ENCODE data around the gene STUM.
"Not testable (repeated sequence)": the region's sequence is repeated elsewhere in the genome, so short reads cannot be mapped to it uniquely, and the experiment has no call there.

STUM gene

GRCh38 chr1:226598955-226599354, 50.4 kb downstream of the STUM start:
- DNase-seq; in situ Hi-C loops (cut with MboI; ENCODE audit: low pct_unique_long_range_greater_than_20kb, low sequenced_read_pairs): not testable (repeated sequence)

- DNase-seq = no peak
- in situ Hi-C loops (cut with MboI; ENCODE audit: low pct_unique_long_range_greater_than_20kb, low sequenced_read_pairs) = loop anchor here (25.0 kb wide), 1 partner anchor 838 kb away; no protein-coding TSS in a partner anchor
Measured at GRCh38 chr1:226599636-226600238, 51.2 kb downstream of the STUM start.

GRCh38 chr1:226600254-226600653, 51.7 kb downstream of the STUM start:
- DNase-seq = no peak
- in situ Hi-C loops (cut with MboI; ENCODE audit: low pct_unique_long_range_greater_than_20kb, low sequenced_read_pairs) = loop anchor here (25.0 kb wide), 1 partner anchor 837 kb away; no protein-coding TSS in a partner anchor

- in situ Hi-C loops (cut with MboI; ENCODE audit: low pct_unique_long_range_greater_than_20kb, low sequenced_read_pairs) = loop anchor here (25.0 kb wide), 1 partner anchor 836 kb away; no protein-coding TSS in a partner anchor
- no peak for DNase-seq
Measured at GRCh38 chr1:226601456-226601855, 52.9 kb downstream of the STUM start.

- no peak for DNase-seq
- in situ Hi-C loops (cut with MboI; ENCODE audit: low pct_unique_long_range_greater_than_20kb, low sequenced_read_pairs) = loop anchor here (25.0 kb wide), 1 partner anchor 835 kb away; no protein-coding TSS in a partner anchor
Measured at GRCh38 chr1:226602186-226603021, 53.8 kb downstream of the STUM start.

- no peak for DNase-seq
- in situ Hi-C loops (cut with MboI; ENCODE audit: low pct_unique_long_range_greater_than_20kb, low sequenced_read_pairs) = loop anchor here (25.0 kb wide), 1 partner anchor 834 kb away; no protein-coding TSS in a partner anchor
Measured at GRCh38 chr1:226603022-226603857, 54.7 kb downstream of the STUM start.

GRCh38 chr1:226603858-226604559, 55.4 kb downstream of the STUM start:
- in situ Hi-C loops (cut with MboI; ENCODE audit: low pct_unique_long_range_greater_than_20kb, low sequenced_read_pairs) = loop anchor here (25.0 kb wide), 1 partner anchor 833 kb away; no protein-coding TSS in a partner anchor
- no peak for DNase-seq

GRCh38 chr1:226604560-226605317, 56.2 kb downstream of the STUM start:
- no peak for DNase-seq
- in situ Hi-C loops (cut with MboI; ENCODE audit: low pct_unique_long_range_greater_than_20kb, low sequenced_read_pairs) = loop anchor here (25.0 kb wide), 1 partner anchor 833 kb away; no protein-coding TSS in a partner anchor

- DNase-seq = no peak
- in situ Hi-C loops (cut with MboI; ENCODE audit: low pct_unique_long_range_greater_than_20kb, low sequenced_read_pairs) = loop anchor here (25.0 kb wide), 1 partner anchor 832 kb away; no protein-coding TSS in a partner anchor
Measured at GRCh38 chr1:226605318-226605950, 56.9 kb downstream of the STUM start.

GRCh38 chr1:226606311-226607267, 58.0 kb downstream of the STUM start:
- DNase-seq = no peak
- in situ Hi-C loops (cut with MboI; ENCODE audit: low pct_unique_long_range_greater_than_20kb, low sequenced_read_pairs) = loop anchor here (25.0 kb wide), 1 partner anchor 831 kb away; no protein-coding TSS in a partner anchor

GRCh38 chr1:226607268-226607660, 58.7 kb downstream of the STUM start:
- in situ Hi-C loops (cut with MboI; ENCODE audit: low pct_unique_long_range_greater_than_20kb, low sequenced_read_pairs) = loop anchor here (25.0 kb wide), 1 partner anchor 830 kb away; no protein-coding TSS in a partner anchor
- DNase-seq = no peak

- in situ Hi-C loops (cut with MboI; ENCODE audit: low pct_unique_long_range_greater_than_20kb, low sequenced_read_pairs) = loop anchor here (25.0 kb wide), 1 partner anchor 829 kb away; no protein-coding TSS in a partner anchor
- DNase-seq = no peak
Measured at GRCh38 chr1:226607821-226608220, 59.3 kb downstream of the STUM start.

- peak; percentile 80 for DNase-seq
Measured at GRCh38 chr1:226608699-226609505, 60.3 kb downstream of the STUM start.

GRCh38 chr1:226609836-226610455, 61.4 kb downstream of the STUM start:
- in situ Hi-C loops (cut with MboI; ENCODE audit: low pct_unique_long_range_greater_than_20kb, low sequenced_read_pairs) = loop anchor here (25.0 kb wide), 1 partner anchor 827 kb away; no protein-coding TSS in a partner anchor
- no peak for DNase-seq

More at GRCh38 chr1:226608699-226609505, 60.3 kb downstream of the STUM start:
- in situ Hi-C loops (cut with MboI; ENCODE audit: low pct_unique_long_range_greater_than_20kb, low sequenced_read_pairs) = loop anchor here (25.0 kb wide), 1 partner anchor 828 kb away; no protein-coding TSS in a partner anchor

GRCh38 chr1:226610671-226611070, 62.1 kb downstream of the STUM start:
- in situ Hi-C loops (cut with MboI; ENCODE audit: low pct_unique_long_range_greater_than_20kb, low sequenced_read_pairs) = loop anchor here (25.0 kb wide), 1 partner anchor 827 kb away; no protein-coding TSS in a partner anchor
- no peak for DNase-seq

Data from KBM-7 (cell line).